Neural cell (in vitro differentiated cells): ENCODE measurements around the gene TMPRSS6. TPM values are rescaled to one million over a fixed set of nuclear protein-coding genes. Genes with fewer than 3 reads are reported as not detected.

Source experiments
- H2AFZ ChIP-seq: fragments of 200-600, 300-800 bp; sonication (generic), shearing (Covaris generic); 2 replicates; pipeline ENCODE4 v1.6.0; 2014; ENCODE audit warnings: low read depth, mild to moderate bottlenecking, antibody characterized with exemption, low read length, moderate library complexity
- H3F3A ChIP-seq: fragments of 200-600 bp; shearing (Covaris generic); 2 replicates; pipeline ENCODE4 v1.6.1; 2016; ENCODE audit warnings: mild to moderate bottlenecking, moderate library complexity, mixed read lengths, antibody characterized with exemption, low read length; ENCODE audit not compliant: insufficient read depth, poor library complexity, severe bottlenecking
- H3K27ac ChIP-seq: fragments of 200-600, 300-800 bp; sonication (generic), shearing (Covaris generic); 2 replicates; pipeline ENCODE4 v1.5.1; 2014; ENCODE audit warnings: mild to moderate bottlenecking, low read length, moderate library complexity
- H3K27me3 ChIP-seq: fragments of 300-800, 200-600 bp; sonication (generic), shearing (Covaris generic); 2 replicates; pipeline ENCODE4 v1.6.0; 2014; ENCODE audit warnings: mild to moderate bottlenecking, low read depth, low read length, moderate library complexity; ENCODE audit not compliant: insufficient read depth
- H3K36me3 ChIP-seq: fragments of 300-800, 200-600 bp; sonication (generic), shearing (Covaris generic); 2 replicates; pipeline ENCODE4 v1.5.1; 2014; ENCODE audit warnings: mild to moderate bottlenecking, antibody characterized with exemption, low read length, moderate library complexity; ENCODE audit not compliant: insufficient read depth
- H3K4me2 ChIP-seq: fragments of 300-800, 200-600 bp; sonication (generic), shearing (Covaris generic); 2 replicates; pipeline ENCODE4 v1.6.0; 2014; ENCODE audit warnings: mild to moderate bottlenecking, low read length
- H3K4me3 ChIP-seq: fragments of 300-800, 200-600 bp; sonication (generic), shearing (Covaris generic); 2 replicates; pipeline ENCODE4 v1.5.1; 2014; ENCODE audit warnings: mild to moderate bottlenecking, low read length, moderate library complexity
- H3K79me2 ChIP-seq: fragments of 200-600 bp; shearing (Covaris generic); replicated peaks from 2 replicates; pipeline ENCODE4 v1.6.0; 2014; ENCODE audit warnings: mild to moderate bottlenecking, low read length, moderate library complexity; ENCODE audit not compliant: insufficient read depth
- H3K9ac ChIP-seq: fragments of 300-800, 200-600 bp; sonication (generic), shearing (Covaris generic); 2 replicates; pipeline ENCODE4 v1.6.1; 2016; ENCODE audit warnings: mild to moderate bottlenecking, low read length, mixed read lengths
- H3K9me2 ChIP-seq: fragments of 200-600 bp; shearing (Covaris generic); 2 replicates; pipeline ENCODE4 v1.6.1; 2016; ENCODE audit warnings: mild to moderate bottlenecking, low read length, mixed read lengths; ENCODE audit not compliant: insufficient read depth
- H3K9me3 ChIP-seq: fragments of 200-600, 300-800 bp; sonication (generic), shearing (Covaris generic); 2 replicates; pipeline ENCODE4 v1.6.1; 2016; ENCODE audit warnings: mild to moderate bottlenecking, mixed run types, low read length, moderate library complexity, mixed read lengths
- H4K20me1 ChIP-seq: fragments of 200-600 bp; shearing (Covaris generic); 2 replicates; pipeline ENCODE4 v1.6.1; 2016; ENCODE audit warnings: mild to moderate bottlenecking, mixed run types; ENCODE audit not compliant: insufficient read depth
- CTCF ChIP-seq: fragments of 450-650 bp; IDR thresholded peaks from 2 replicates; pipeline ENCODE4 v1.5.1; 2014; ENCODE audit warnings: antibody characterized with exemption, mild to moderate bottlenecking, moderate library complexity; ENCODE audit not compliant: poor library complexity, severe bottlenecking
- EP300 ChIP-seq: fragments of 450-650 bp; conservative IDR thresholded peaks from 2 replicates; pipeline ENCODE4 v1.6.1; 2014; ENCODE audit warnings: antibody characterized with exemption, mild to moderate bottlenecking, moderate library complexity; ENCODE audit not compliant: poor library complexity, severe bottlenecking
- EZH2 ChIP-seq: fragments of 200-600, 300-800 bp; shearing (Covaris generic), sonication (generic); IDR thresholded peaks from 2 replicates; pipeline ENCODE4 v1.6.1; 2014; ENCODE audit warnings: antibody characterized with exemption, low read length, borderline replicate concordance, mild to moderate bottlenecking; ENCODE audit not compliant: insufficient read depth, poor library complexity, severe bottlenecking
- MXI1 ChIP-seq: fragments of 450-650 bp; conservative IDR thresholded peaks from 2 replicates; pipeline ENCODE4 v1.6.1; 2014; ENCODE audit warnings: antibody characterized with exemption, mild to moderate bottlenecking; ENCODE audit not compliant: poor library complexity, severe bottlenecking
- POLR2AphosphoS5 ChIP-seq: IDR thresholded peaks from 2 replicates; pipeline ENCODE4 v1.6.1; 2012
- RAD21 ChIP-seq: fragments of 450-650 bp; conservative IDR thresholded peaks from 2 replicates; pipeline ENCODE4 v1.6.1; 2014; ENCODE audit warnings: antibody characterized with exemption, mild to moderate bottlenecking, moderate library complexity
- SMC3 ChIP-seq: fragments of 450-650 bp; conservative IDR thresholded peaks from 2 replicates; pipeline ENCODE4 v1.6.1; 2014; ENCODE audit warnings: antibody characterized with exemption, mild to moderate bottlenecking, moderate library complexity; ENCODE audit not compliant: poor library complexity
- TAF1 ChIP-seq: IDR thresholded peaks from 2 replicates; pipeline ENCODE4 v1.6.1; 2012; ENCODE audit warnings: low read depth
- polyA plus RNA-seq: library from polyadenylated mRNA; depleted of rRNA; stranded (reverse); fragments of >200 nt; gene quantifications from 2 replicates; pipeline ENCODE4 v1.2.3, GENCODE V29; 2014
- TF ChIP-seq, protein P1 (sequence below): IDR thresholded peaks from 2 replicates; pipeline ENCODE4 v1.6.1; 2012; ENCODE audit warnings: borderline replicate concordance

The TMPRSS6 gene
- polyA plus RNA-seq, 1 donor from 2014 or later: not detected

DNA sequence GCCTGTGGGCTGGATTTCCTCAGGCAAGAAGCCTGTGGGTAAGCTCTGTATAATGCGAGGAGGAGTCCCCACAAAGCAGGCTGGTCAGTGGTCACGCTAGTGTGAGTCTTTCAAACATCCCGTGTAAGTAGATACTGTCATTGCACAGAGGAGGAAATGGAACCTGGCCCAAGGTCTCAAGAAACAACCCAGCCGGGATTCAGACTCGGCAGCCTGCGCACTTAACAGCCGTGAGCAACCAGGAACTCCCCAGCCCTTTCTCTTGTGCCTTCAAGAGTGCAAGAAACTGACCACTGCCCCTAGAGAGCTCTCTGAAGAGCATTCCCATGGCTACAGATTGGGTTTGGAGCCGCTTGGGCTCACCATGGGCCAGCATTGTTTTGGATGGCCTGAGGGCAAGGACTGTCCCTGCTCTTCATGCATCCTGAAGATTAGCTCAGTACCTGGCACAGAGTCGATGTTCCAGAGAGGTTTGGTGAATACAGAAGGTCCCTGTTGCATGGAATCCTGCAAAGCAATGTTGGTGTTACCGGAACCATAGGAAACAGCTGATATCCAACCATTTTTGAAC lies 83.9 kb downstream of the TMPRSS6 start:
- H3F3A ChIP-seq: no peaks in the 10 kb centered on the region
- no peaks in the 10 kb centered on the region for H3K27me3 ChIP-seq
- no peak overlapping the region for H3K4me3 ChIP-seq
- H3K9me2 ChIP-seq: no peaks in the 10 kb centered on the region
- H4K20me1 ChIP-seq: no peaks in the 10 kb centered on the region
- no peaks in the 10 kb centered on the region for H3K36me3 ChIP-seq
- no peak overlapping the region for H2AFZ ChIP-seq
- H3K27ac ChIP-seq: no peak overlapping the region
- no peak overlapping the region for H3K4me2 ChIP-seq
- no peak overlapping the region for H3K9ac ChIP-seq
- peaks cover under 1% of the 10 kb centered on the region for H3K79me2 ChIP-seq
- no peaks in the 10 kb centered on the region for H3K9me3 ChIP-seq
- TF ChIP-seq SMC3 (no peak), EZH2 (no peak), RAD21 (no peak)

GRCh38 chr22:37024339-37025157 lies 85.0 kb downstream of the TMPRSS6 start:
- Histone ChIP-seq H3K9ac (no peak overlapping the region), H3K4me3 (no peak overlapping the region), H3K27me3 (no peaks in the 10 kb centered on the region), H3K79me2 (peaks cover 10% of the 10 kb centered on the region), H3K9me2 (no peaks in the 10 kb centered on the region), H4K20me1 (no peaks in the 10 kb centered on the region), H2AFZ (no peak overlapping the region), H3K9me3 (no peaks in the 10 kb centered on the region), H3K4me2 (no peak overlapping the region), H3K36me3 (no peaks in the 10 kb centered on the region), H3F3A (no peaks in the 10 kb centered on the region), H3K27ac (no peak overlapping the region)
- TF ChIP-seq MXI1 (no peak), SMC3 (no peak), RAD21 (no peak), EZH2 (no peak), POLR2AphosphoS5 (no peak), CTCF (no peak), EP300 (no peak), TAF1 (no peak)
- TF ChIP-seq, protein P1, sequence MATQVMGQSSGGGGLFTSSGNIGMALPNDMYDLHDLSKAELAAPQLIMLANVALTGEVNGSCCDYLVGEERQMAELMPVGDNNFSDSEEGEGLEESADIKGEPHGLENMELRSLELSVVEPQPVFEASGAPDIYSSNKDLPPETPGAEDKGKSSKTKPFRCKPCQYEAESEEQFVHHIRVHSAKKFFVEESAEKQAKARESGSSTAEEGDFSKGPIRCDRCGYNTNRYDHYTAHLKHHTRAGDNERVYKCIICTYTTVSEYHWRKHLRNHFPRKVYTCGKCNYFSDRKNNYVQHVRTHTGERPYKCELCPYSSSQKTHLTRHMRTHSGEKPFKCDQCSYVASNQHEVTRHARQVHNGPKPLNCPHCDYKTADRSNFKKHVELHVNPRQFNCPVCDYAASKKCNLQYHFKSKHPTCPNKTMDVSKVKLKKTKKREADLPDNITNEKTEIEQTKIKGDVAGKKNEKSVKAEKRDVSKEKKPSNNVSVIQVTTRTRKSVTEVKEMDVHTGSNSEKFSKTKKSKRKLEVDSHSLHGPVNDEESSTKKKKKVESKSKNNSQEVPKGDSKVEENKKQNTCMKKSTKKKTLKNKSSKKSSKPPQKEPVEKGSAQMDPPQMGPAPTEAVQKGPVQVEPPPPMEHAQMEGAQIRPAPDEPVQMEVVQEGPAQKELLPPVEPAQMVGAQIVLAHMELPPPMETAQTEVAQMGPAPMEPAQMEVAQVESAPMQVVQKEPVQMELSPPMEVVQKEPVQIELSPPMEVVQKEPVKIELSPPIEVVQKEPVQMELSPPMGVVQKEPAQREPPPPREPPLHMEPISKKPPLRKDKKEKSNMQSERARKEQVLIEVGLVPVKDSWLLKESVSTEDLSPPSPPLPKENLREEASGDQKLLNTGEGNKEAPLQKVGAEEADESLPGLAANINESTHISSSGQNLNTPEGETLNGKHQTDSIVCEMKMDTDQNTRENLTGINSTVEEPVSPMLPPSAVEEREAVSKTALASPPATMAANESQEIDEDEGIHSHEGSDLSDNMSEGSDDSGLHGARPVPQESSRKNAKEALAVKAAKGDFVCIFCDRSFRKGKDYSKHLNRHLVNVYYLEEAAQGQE: no peak
